ENCODE measurements around the gene DARS1.

- TF ChIP-seq ZNF311 (tag by site-specific recombination; IDR thresholded peaks at IDR 0.05; ENCODE audit: borderline replicate concordance) (no peak), CTCF (tag by site-specific recombination; IDR thresholded peaks at IDR 0.05) (no peak), ZNF792 (tag by site-specific recombination; IDR thresholded peaks at IDR 0.05) (no peak), YY1 (tag by site-specific recombination; IDR thresholded peaks at IDR 0.05) (no peak)
Observed at GRCh38 chr2:136000502-136000901, 15.1 kb upstream of the DARS1 start.

Data from HEK293 (cell line).